ENCODE results near the gene AFF3.

GRCh38 chr2:99522157-99522556, 620.2 kb downstream of the AFF3 start:
- TF ChIP-seq TAF1 (IDR thresholded peaks at IDR 0.05; ENCODE audit: borderline replicate concordance, insufficient read depth, low read length) (no peak), POLR2AphosphoS5 (IDR thresholded peaks at IDR 0.05; ENCODE audit: low read depth, low read length) (no peak), SIN3A (IDR thresholded peaks at IDR 0.05; ENCODE audit: borderline replicate concordance, insufficient read depth, low read length) (no peak)
- TF ChIP-seq, protein P1, sequence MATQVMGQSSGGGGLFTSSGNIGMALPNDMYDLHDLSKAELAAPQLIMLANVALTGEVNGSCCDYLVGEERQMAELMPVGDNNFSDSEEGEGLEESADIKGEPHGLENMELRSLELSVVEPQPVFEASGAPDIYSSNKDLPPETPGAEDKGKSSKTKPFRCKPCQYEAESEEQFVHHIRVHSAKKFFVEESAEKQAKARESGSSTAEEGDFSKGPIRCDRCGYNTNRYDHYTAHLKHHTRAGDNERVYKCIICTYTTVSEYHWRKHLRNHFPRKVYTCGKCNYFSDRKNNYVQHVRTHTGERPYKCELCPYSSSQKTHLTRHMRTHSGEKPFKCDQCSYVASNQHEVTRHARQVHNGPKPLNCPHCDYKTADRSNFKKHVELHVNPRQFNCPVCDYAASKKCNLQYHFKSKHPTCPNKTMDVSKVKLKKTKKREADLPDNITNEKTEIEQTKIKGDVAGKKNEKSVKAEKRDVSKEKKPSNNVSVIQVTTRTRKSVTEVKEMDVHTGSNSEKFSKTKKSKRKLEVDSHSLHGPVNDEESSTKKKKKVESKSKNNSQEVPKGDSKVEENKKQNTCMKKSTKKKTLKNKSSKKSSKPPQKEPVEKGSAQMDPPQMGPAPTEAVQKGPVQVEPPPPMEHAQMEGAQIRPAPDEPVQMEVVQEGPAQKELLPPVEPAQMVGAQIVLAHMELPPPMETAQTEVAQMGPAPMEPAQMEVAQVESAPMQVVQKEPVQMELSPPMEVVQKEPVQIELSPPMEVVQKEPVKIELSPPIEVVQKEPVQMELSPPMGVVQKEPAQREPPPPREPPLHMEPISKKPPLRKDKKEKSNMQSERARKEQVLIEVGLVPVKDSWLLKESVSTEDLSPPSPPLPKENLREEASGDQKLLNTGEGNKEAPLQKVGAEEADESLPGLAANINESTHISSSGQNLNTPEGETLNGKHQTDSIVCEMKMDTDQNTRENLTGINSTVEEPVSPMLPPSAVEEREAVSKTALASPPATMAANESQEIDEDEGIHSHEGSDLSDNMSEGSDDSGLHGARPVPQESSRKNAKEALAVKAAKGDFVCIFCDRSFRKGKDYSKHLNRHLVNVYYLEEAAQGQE (IDR thresholded peaks at IDR 0.05; ENCODE audit: insufficient read depth in 1 of 2, low read depth in 2 of 2, low read length in 2 of 2), result no peak

All from PFSK-1 (cell line).